PFSK-1 (cell line): Measurements from ENCODE around the gene ZNF837. TPM values are rescaled to one million over a fixed set of nuclear protein-coding genes. Genes with fewer than 3 reads are reported as not detected.

Experiments used
- FOXP2 ChIP-seq: optimal IDR thresholded peaks from 2 replicates; pipeline ENCODE3; 2011; ENCODE audit warnings: borderline replicate concordance, control low read depth, inconsistent platforms; ENCODE audit not compliant: insufficient read depth; ENCODE audit errors: extremely low read length, extremely low read depth
- POLR2AphosphoS5 ChIP-seq: IDR thresholded peaks from 2 replicates; pipeline ENCODE4 v1.6.1; 2012; ENCODE audit warnings: low read depth, mild to moderate bottlenecking, control low read depth, low read length, moderate library complexity
- REST ChIP-seq, 2 experiments: IDR thresholded peaks; 2 replicates each; pipeline versions ENCODE4 v1.6.1 to v1.8.0; 2011 to 2012; ENCODE audit warnings: low read depth in 2 of 2, low read length in 2 of 2, control low read depth in 1 of 2, inconsistent platforms in 1 of 2, mild to moderate bottlenecking in 1 of 2, moderate library complexity in 1 of 2; ENCODE audit not compliant: insufficient read depth in 1 of 2
- SIN3A ChIP-seq: IDR thresholded peaks from 2 replicates; pipeline ENCODE4 v1.6.1; 2012; ENCODE audit warnings: mild to moderate bottlenecking, low read length, moderate library complexity, borderline replicate concordance; ENCODE audit not compliant: insufficient read depth
- TAF1 ChIP-seq: IDR thresholded peaks from 2 replicates; pipeline ENCODE4 v1.6.1; 2012; ENCODE audit warnings: low read length, control low read depth, borderline replicate concordance; ENCODE audit not compliant: insufficient read depth
- polyA plus RNA-seq: library from polyadenylated mRNA; unstranded; fragments of >200 nt; gene quantifications from one replicate; pipeline ENCODE4 v1.2.1, GENCODE V29; 2012; ENCODE audit warnings: low read depth, missing spikeins; ENCODE audit not compliant: insufficient read length

Gene ZNF837
- 4.5 TPM for polyA plus RNA-seq

GRCh38 chr19:58380662-58381459 is at the start of gene ZNF837:
Gene ZNF837 (minus strand): TSS chr19:58381030. CDS start chr19:58369332, 11,698 bp downstream.
- TF ChIP-seq REST (IDR thresholded peaks at IDR 0.05; ENCODE audit: insufficient read depth in 1 of 2, low read depth in 2 of 2, low read length in 2 of 2) (peak in 1 of 2 experiments; percentile 24; a peak in 1 of 4 replicates), SIN3A (peak; percentile 65; the same call in 1 of the 2 replicates), TAF1 (peak; percentile 93), FOXP2 (peak; percentile 91), POLR2AphosphoS5 (peak; percentile 93)

GRCh38 chr19:58429745-58430144 is 48.9 kb upstream of the ZNF837 start:
- TF ChIP-seq SIN3A (no peak), REST (IDR thresholded peaks at IDR 0.05; ENCODE audit: insufficient read depth in 1 of 2, low read depth in 2 of 2, low read length in 2 of 2) (no peak), POLR2AphosphoS5 (no peak), FOXP2 (no peak), TAF1 (no peak)

GRCh38 chr19:58428617-58429016 is 47.8 kb upstream of the ZNF837 start:
- TF ChIP-seq FOXP2 (no peak), REST (IDR thresholded peaks at IDR 0.05; ENCODE audit: insufficient read depth in 1 of 2, low read depth in 2 of 2, low read length in 2 of 2) (no peak), POLR2AphosphoS5 (no peak), TAF1 (no peak), SIN3A (no peak)

GRCh38 chr19:58417071-58417470 is 36.2 kb upstream of the ZNF837 start:
- no peak for TF ChIP-seq POLR2AphosphoS5
- TF ChIP-seq SIN3A = no peak
- TF ChIP-seq REST (IDR thresholded peaks at IDR 0.05; ENCODE audit: insufficient read depth in 1 of 2, low read depth in 2 of 2, low read length in 2 of 2) = no peak
- no peak for TF ChIP-seq TAF1
- TF ChIP-seq FOXP2 = no peak
